T-cell (primary cell): Measurements from ENCODE around the gene GRIP1. TPM values are rescaled to one million over a fixed set of nuclear protein-coding genes. Genes with fewer than 3 reads are reported as not detected.
"Not testable (repeated sequence)": the region's sequence is repeated elsewhere in the genome, so short reads cannot be mapped to it uniquely, and the experiment has no call there.

Source experiments
- ATAC-seq, 4 experiments: fragments of 200-7000 bp in 3 of 4; fragments of 150-1000 bp in 1 of 4; cut with Tn5 transposase; replicated peaks in 1 of 4; 1 replicate in 3 of 4; 2 replicates in 1 of 4; pipeline ENCODE4 v1.10.0; 2021; ENCODE audit warnings: moderate library complexity in 3 of 4, mild to moderate bottlenecking in 2 of 4, moderate number of reproducible peaks in 1 of 4
- CTCF ChIA-PET, 2 donors: fragments of 300-600 bp; sonication (Branson Sonifier 250); formaldehyde crosslinking; loops; one replicate each; lab custom pipeline; 2022; ENCODE audit warnings: antibody characterized with exemption in 2 of 2; lab: Charles Lee
- POLR2A ChIA-PET, 2 donors: fragments of 300-600 bp; sonication (Branson Sonifier 250); formaldehyde crosslinking; loops; one replicate each; lab custom pipeline; 2022; ENCODE audit warnings: antibody characterized with exemption in 2 of 2; lab: Charles Lee
- DNase-seq, 35 experiments: peaks; one replicate each; pipeline versions ENCODE4 v3.0.0 to v3.0.0-alpha.2; 2013 to 2023
- H3K27ac ChIP-seq: one replicate; pipeline ENCODE4 v1.5.1; 2013; ENCODE audit warnings: low read length
- H3K27me3 ChIP-seq, 2 experiments: replicated peaks in 1 of 2; 1 replicate in 1 of 2; 2 replicates in 1 of 2; pipeline versions ENCODE4 v1.6.1 to v1.7.0; 2013; ENCODE audit warnings: low read length in 1 of 2, mixed read lengths in 1 of 2; ENCODE audit not compliant: control insufficient read depth in 2 of 2, insufficient read depth in 2 of 2; ENCODE audit errors: extremely low read depth in 1 of 2
- H3K36me3 ChIP-seq, 2 donors: 1 replicate in 1 of 2; 2 replicates in 1 of 2; pipeline versions ENCODE4 v1.6.1 to v1.7.0; 2013; ENCODE audit warnings: low read length in 1 of 2; ENCODE audit not compliant: control insufficient read depth in 2 of 2, insufficient read depth in 1 of 2; ENCODE audit errors: extremely low read depth in 1 of 2
- H3K4me1 ChIP-seq, 2 experiments: 1 replicate in 1 of 2; 2 replicates in 1 of 2; pipeline versions ENCODE4 v1.6.1 to v1.7.0; 2013; ENCODE audit warnings: low read length in 2 of 2, mixed read lengths in 1 of 2; ENCODE audit not compliant: insufficient read depth in 2 of 2, control insufficient read depth in 1 of 2; ENCODE audit errors: extremely low read depth in 1 of 2
- H3K4me3 ChIP-seq, 2 donors: 1 replicate in 1 of 2; 2 replicates in 1 of 2; pipeline versions ENCODE4 v1.5.1 to v1.7.0; 2013; ENCODE audit warnings: mild to moderate bottlenecking in 2 of 2, low read length in 1 of 2, moderate library complexity in 1 of 2; ENCODE audit not compliant: control insufficient read depth in 1 of 2; ENCODE audit errors: extremely low read depth in 1 of 2
- H3K9me3 ChIP-seq: 2 replicates; pipeline ENCODE4 v1.7.0; 2013
- H3K27ac Mint-ChIP-seq, 2 donors: one replicate each; pipeline ENCODE4 v1.8.0; 2020 to 2021; ENCODE audit warnings: mild to moderate bottlenecking in 2 of 2, mixed read lengths in 2 of 2
- H3K27me3 Mint-ChIP-seq, 2 donors: one replicate each; pipeline ENCODE4 v1.8.0; 2021 to 2022; ENCODE audit warnings: mixed read lengths in 2 of 2
- H3K36me3 Mint-ChIP-seq: one replicate; pipeline ENCODE4 v1.8.0; 2021; ENCODE audit warnings: mixed read lengths
- H3K4me1 Mint-ChIP-seq, 3 donors: one replicate each; pipeline ENCODE4 v1.8.0; 2020 to 2022; ENCODE audit warnings: mixed read lengths in 3 of 3, mild to moderate bottlenecking in 1 of 3
- H3K4me3 Mint-ChIP-seq, 3 donors: one replicate each; pipeline ENCODE4 v1.8.0; 2020 to 2022; ENCODE audit warnings: mild to moderate bottlenecking in 3 of 3, mixed read lengths in 3 of 3, moderate library complexity in 3 of 3
- H3K9me3 Mint-ChIP-seq, 3 donors: one replicate each; pipeline ENCODE4 v1.8.0; 2020 to 2022; ENCODE audit warnings: mixed read lengths in 3 of 3
- WGBS: methylation state at CpG from one replicate; pipeline ENCODE4 v1.1.5; 2013; ENCODE audit warnings: missing lambda C conversion rate; ENCODE audit not compliant: insufficient coverage; 5-methylcytosine and 5-hydroxymethylcytosine counted together
- total RNA-seq, 35 experiments: library from RNA in 6 of 35; stranded (reverse) in 6 of 35; fragments of 120-200 nt in 1 of 35; gene quantifications; one replicate each; pipeline versions ENCODE4 v1.2.1 to v1.2.4 and lab custom pipeline; 2013 to 2026

GRIP1 gene
- total RNA-seq, 5 donors from 2014 or later (not counting 1 experiment from before 2014, with no cell fraction given): 3.0 to 7.3 (median 3.6) TPM

GRCh38 chr12:66508025-66508424 lies 170.9 kb downstream of the GRIP1 start:
- CTCF ChIA-PET: no interaction called here
- no peaks in the 10 kb centered on the region for H3K4me1 ChIP-seq
- no peak for ATAC-seq
- no peak for DNase-seq
- no CpG with 5 or more reads among the region's 2 CpGs for WGBS
- H3K27ac ChIP-seq: no peak overlapping the region
- Mint-ChIP-seq H3K27ac (no peak overlapping the region), H3K4me1 (no peaks in the 10 kb centered on the region), H3K9me3 (peaks cover 0 to 6% (median 0%) of the 10 kb centered on the region in 3 donors), H3K36me3 (no peaks in the 10 kb centered on the region), H3K27me3 (no peaks in the 10 kb centered on the region), H3K4me3 (no peak overlapping the region)
- POLR2A ChIA-PET: no interaction called here
- H3K27me3 ChIP-seq: no peaks in the 10 kb centered on the region
- no peak overlapping the region for H3K4me3 ChIP-seq
- H3K9me3 ChIP-seq: no peaks in the 10 kb centered on the region
- no peaks in the 10 kb centered on the region for H3K36me3 ChIP-seq

GRCh38 chr12:66503746-66504145 lies 175.1 kb downstream of the GRIP1 start:
- no peaks in the 10 kb centered on the region for H3K27me3 Mint-ChIP-seq
- no peak overlapping the region for H3K27ac Mint-ChIP-seq
- no peak overlapping the region for H3K4me3 Mint-ChIP-seq
- ChIA-PET CTCF (no interaction called here), POLR2A (no interaction called here)
- Histone ChIP-seq H3K9me3 (no peaks in the 10 kb centered on the region), H3K27me3 (no peaks in the 10 kb centered on the region), H3K36me3 (no peaks in the 10 kb centered on the region), H3K4me3 (no peak overlapping the region), H3K4me1 (no peaks in the 10 kb centered on the region), H3K27ac (no peak overlapping the region)
- no peak for ATAC-seq
- WGBS: 100% methylated on average over 1 of the region's 1 CpG
- H3K9me3 Mint-ChIP-seq: no peaks in the 10 kb centered on the region
- no peaks in the 10 kb centered on the region for H3K36me3 Mint-ChIP-seq
- DNase-seq: no peak
- no peaks in the 10 kb centered on the region for H3K4me1 Mint-ChIP-seq

- DNase-seq (no peak), ATAC-seq (no peak)
- H3K4me3 Mint-ChIP-seq: no peak overlapping the region
- Histone ChIP-seq H3K4me1 (no peaks in the 10 kb centered on the region), H3K27ac (no peak overlapping the region), H3K27me3 (no peaks in the 10 kb centered on the region), H3K9me3 (no peaks in the 10 kb centered on the region), H3K4me3 (no peak overlapping the region), H3K36me3 (no peaks in the 10 kb centered on the region)
- H3K36me3 Mint-ChIP-seq: no peaks in the 10 kb centered on the region
- no peaks in the 10 kb centered on the region for H3K4me1 Mint-ChIP-seq
- H3K27ac Mint-ChIP-seq: no peak overlapping the region
- no peaks in the 10 kb centered on the region for H3K9me3 Mint-ChIP-seq
- ChIA-PET CTCF (no interaction called here), POLR2A (no interaction called here)
- no peaks in the 10 kb centered on the region for H3K27me3 Mint-ChIP-seq
- 73% methylated on average over 3 of the region's 5 CpGs for WGBS
These were observed 176.0 kb downstream of the GRIP1 start for GRCh38 chr12:66502911-66503310.

- H3K4me3 ChIP-seq: no peak overlapping the region
- no peaks in the 10 kb centered on the region for H3K36me3 Mint-ChIP-seq
- H3K4me1 ChIP-seq: no peaks in the 10 kb centered on the region
- no peaks in the 10 kb centered on the region for H3K27me3 ChIP-seq
- WGBS: no CpG with 5 or more reads among the region's 1 CpG
- no peaks in the 10 kb centered on the region for H3K36me3 ChIP-seq
- no peaks in the 10 kb centered on the region for H3K4me1 Mint-ChIP-seq
- H3K9me3 ChIP-seq: no peaks in the 10 kb centered on the region
- DNase-seq (no peak), ATAC-seq (no peak)
- H3K27ac Mint-ChIP-seq: no peak overlapping the region
- no peak overlapping the region for H3K27ac ChIP-seq
- H3K27me3 Mint-ChIP-seq: peaks cover 4 to 8% of the 10 kb centered on the region in 2 donors
- CTCF ChIA-PET: no interaction called here
- H3K4me3 Mint-ChIP-seq: no peak overlapping the region
- POLR2A ChIA-PET: interaction anchor here in 1 of 2 donors (0.7 kb wide), 1 partner anchor 132 kb away, joined by 3 read pairs; no protein-coding TSS in a partner anchor
- H3K9me3 Mint-ChIP-seq: no peaks in the 10 kb centered on the region
These were observed 178.0 kb downstream of the GRIP1 start for GRCh38 chr12:66500841-66501240.

GRCh38 chr12:66500091-66500490 lies 178.8 kb downstream of the GRIP1 start:
- WGBS: 80% methylated on average over 1 of the region's 3 CpGs
- no peak for ATAC-seq
- no peak overlapping the region for H3K4me3 Mint-ChIP-seq
- Histone ChIP-seq H3K27ac (no peak overlapping the region), H3K4me3 (no peak overlapping the region), H3K36me3 (no peaks in the 10 kb centered on the region), H3K4me1 (no peaks in the 10 kb centered on the region), H3K27me3 (no peaks in the 10 kb centered on the region), H3K9me3 (no peaks in the 10 kb centered on the region)
- no peaks in the 10 kb centered on the region for H3K4me1 Mint-ChIP-seq
- H3K27ac Mint-ChIP-seq: no peak overlapping the region
- ChIA-PET POLR2A (no interaction called here), CTCF (no interaction called here)
- DNase-seq: no peak
- H3K27me3 Mint-ChIP-seq: peaks cover 4 to 8% of the 10 kb centered on the region in 2 donors
- H3K36me3 Mint-ChIP-seq: no peaks in the 10 kb centered on the region
- H3K9me3 Mint-ChIP-seq: no peaks in the 10 kb centered on the region

- H3K4me1 Mint-ChIP-seq: no peaks in the 10 kb centered on the region
- no peak for DNase-seq
- Histone ChIP-seq H3K27ac (no peak overlapping the region), H3K4me3 (no peak overlapping the region), H3K4me1 (no peaks in the 10 kb centered on the region), H3K9me3 (no peaks in the 10 kb centered on the region), H3K36me3 (no peaks in the 10 kb centered on the region), H3K27me3 (no peaks in the 10 kb centered on the region)
- ATAC-seq: no peak
- no peak overlapping the region for H3K4me3 Mint-ChIP-seq
- no peak overlapping the region for H3K27ac Mint-ChIP-seq
- ChIA-PET CTCF (no interaction called here), POLR2A (no interaction called here)
- H3K9me3 Mint-ChIP-seq: no peaks in the 10 kb centered on the region
- H3K36me3 Mint-ChIP-seq: no peaks in the 10 kb centered on the region
- H3K27me3 Mint-ChIP-seq: peaks cover 4 to 8% of the 10 kb centered on the region in 2 donors
These were observed 179.9 kb downstream of the GRIP1 start for GRCh38 chr12:66499000-66499399.

- H3K4me1 Mint-ChIP-seq, H3K9me3 Mint-ChIP-seq, CTCF ChIA-PET, H3K4me3 Mint-ChIP-seq, H3K27me3 ChIP-seq, H3K27ac ChIP-seq, H3K27ac Mint-ChIP-seq, H3K9me3 ChIP-seq, H3K36me3 ChIP-seq, POLR2A ChIA-PET, H3K4me1 ChIP-seq, DNase-seq, H3K27me3 Mint-ChIP-seq, H3K36me3 Mint-ChIP-seq, ATAC-seq, H3K4me3 ChIP-seq: not testable (repeated sequence)
- 100% methylated on average over 2 of the region's 6 CpGs for WGBS
These were observed 180.8 kb downstream of the GRIP1 start for GRCh38 chr12:66498059-66498458.
